Upper lobe of left lung (tissue), 4 donors: Measurements from ENCODE around the gene NAV2.

ENCODE experiments used
- POLR2AphosphoS5 ChIP-seq, 2 donors: sonication (generic); formaldehyde crosslinking; IDR thresholded peaks; one replicate each; pipeline ENCODE4 v1.5.1; 2017; ENCODE audit warnings: antibody characterized with exemption in 2 of 2
- TF ChIP-seq, protein P1 (sequence below), 6 experiments: fragments of 450-650 bp in 4 of 6; fragments of 200-600 bp in 2 of 6; sonication (generic) in 2 of 6; IDR thresholded peaks; one replicate each; pipeline ENCODE4 v1.5.1; 2016 to 2019; ENCODE audit warnings: antibody characterized with exemption in 6 of 6

DNA sequence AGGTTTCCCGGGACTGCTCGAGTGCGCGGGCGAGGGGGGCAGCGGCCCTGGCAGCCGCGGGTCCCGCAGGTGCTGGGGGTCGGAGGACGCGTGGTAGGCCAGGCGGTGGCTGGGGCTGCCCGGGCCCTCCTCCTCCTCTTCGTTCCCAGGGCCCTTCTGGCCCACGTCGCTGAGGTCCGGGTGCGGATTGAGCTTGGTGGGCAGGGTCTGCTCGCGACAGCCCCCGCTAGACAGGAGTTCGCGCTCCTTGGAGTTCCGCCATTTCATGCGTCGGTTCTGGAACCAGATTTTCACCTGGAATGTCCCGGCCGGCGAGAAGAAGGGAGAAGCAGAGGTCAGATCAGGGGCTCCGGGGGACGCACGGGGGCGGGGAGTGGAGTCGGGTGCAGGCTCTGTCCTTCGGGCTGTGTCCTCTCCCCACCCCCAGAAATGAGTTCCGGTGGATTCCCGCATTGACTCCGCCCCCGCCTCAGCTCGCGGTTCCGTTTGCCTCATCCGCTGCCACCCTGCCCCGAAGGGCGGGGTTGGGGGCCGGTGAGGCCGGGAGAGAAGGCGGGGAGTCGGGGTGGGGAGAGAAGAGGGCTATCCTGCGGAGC lies 443.7 kb downstream of the NAV2 start:
- TF ChIP-seq, protein P1, sequence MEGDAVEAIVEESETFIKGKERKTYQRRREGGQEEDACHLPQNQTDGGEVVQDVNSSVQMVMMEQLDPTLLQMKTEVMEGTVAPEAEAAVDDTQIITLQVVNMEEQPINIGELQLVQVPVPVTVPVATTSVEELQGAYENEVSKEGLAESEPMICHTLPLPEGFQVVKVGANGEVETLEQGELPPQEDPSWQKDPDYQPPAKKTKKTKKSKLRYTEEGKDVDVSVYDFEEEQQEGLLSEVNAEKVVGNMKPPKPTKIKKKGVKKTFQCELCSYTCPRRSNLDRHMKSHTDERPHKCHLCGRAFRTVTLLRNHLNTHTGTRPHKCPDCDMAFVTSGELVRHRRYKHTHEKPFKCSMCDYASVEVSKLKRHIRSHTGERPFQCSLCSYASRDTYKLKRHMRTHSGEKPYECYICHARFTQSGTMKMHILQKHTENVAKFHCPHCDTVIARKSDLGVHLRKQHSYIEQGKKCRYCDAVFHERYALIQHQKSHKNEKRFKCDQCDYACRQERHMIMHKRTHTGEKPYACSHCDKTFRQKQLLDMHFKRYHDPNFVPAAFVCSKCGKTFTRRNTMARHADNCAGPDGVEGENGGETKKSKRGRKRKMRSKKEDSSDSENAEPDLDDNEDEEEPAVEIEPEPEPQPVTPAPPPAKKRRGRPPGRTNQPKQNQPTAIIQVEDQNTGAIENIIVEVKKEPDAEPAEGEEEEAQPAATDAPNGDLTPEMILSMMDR (IDR thresholded peaks at IDR 0.05), result no peak
- no peak for TF ChIP-seq POLR2AphosphoS5 (IDR thresholded peaks at IDR 0.05)
